GM23338 (cell line): ENCODE measurements around the gene MYO5C. TPM values are rescaled to one million over a fixed set of nuclear protein-coding genes. Genes with fewer than 3 reads are reported as not detected.

Experiments used
- ATAC-seq: fragments of 200-7000 bp; cut with Tn5 transposase; 3 replicates; pipeline ENCODE4 v1.9.1; 2020
- DNase-seq: peaks from one replicate; pipeline ENCODE4 v3.0.0-alpha.2; 2015; ENCODE audit warnings: low spot score
- H2AFZ ChIP-seq: fragments of 200-600 bp; sonication (generic); 2 replicates; pipeline ENCODE4 v1.8.0; 2016; ENCODE audit warnings: antibody characterized with exemption, mild to moderate bottlenecking, moderate library complexity
- H3F3A ChIP-seq: fragments of 200-600 bp; sonication (generic); replicated peaks from 2 replicates; pipeline ENCODE4 v1.8.0; 2017; ENCODE audit warnings: antibody characterized with exemption, mixed run types, low read depth
- H3K27ac ChIP-seq: fragments of 200-600 bp; sonication (generic); 2 replicates; pipeline ENCODE4 v1.6.1; 2016; ENCODE audit warnings: low read depth
- H3K27me3 ChIP-seq: fragments of 200-600 bp; sonication (generic); 2 replicates; pipeline ENCODE4 v1.8.0; 2016; ENCODE audit warnings: mild to moderate bottlenecking, mixed run types, moderate library complexity; ENCODE audit not compliant: insufficient read depth
- H3K36me3 ChIP-seq: fragments of 200-600 bp; sonication (generic); 2 replicates; pipeline ENCODE4 v1.8.0; 2016; ENCODE audit warnings: mild to moderate bottlenecking; ENCODE audit not compliant: insufficient read depth
- H3K4me1 ChIP-seq: fragments of 200-600 bp; sonication (generic); 2 replicates; pipeline ENCODE4 v1.8.0; 2016; ENCODE audit warnings: mild to moderate bottlenecking, moderate library complexity; ENCODE audit not compliant: insufficient read depth
- H3K4me2 ChIP-seq: fragments of 200-600 bp; sonication (generic); 2 replicates; pipeline ENCODE4 v1.7.1; 2017; ENCODE audit warnings: mixed run types
- H3K4me3 ChIP-seq: fragments of 200-600 bp; sonication (generic); 2 replicates; pipeline ENCODE4 v1.6.1; 2016; ENCODE audit warnings: mixed run types
- H3K79me2 ChIP-seq: fragments of 200-600 bp; sonication (generic); replicated peaks from 2 replicates; pipeline ENCODE4 v1.8.0; 2017; ENCODE audit warnings: mild to moderate bottlenecking; ENCODE audit not compliant: insufficient read depth
- H3K9me2 ChIP-seq: fragments of 200-600 bp; sonication (generic); 2 replicates; pipeline ENCODE4 v1.8.0; 2017; ENCODE audit not compliant: insufficient read depth
- H4K20me1 ChIP-seq: fragments of 200-600 bp; sonication (generic); replicated peaks from 2 replicates; pipeline ENCODE4 v1.8.0; 2017; ENCODE audit warnings: mild to moderate bottlenecking; ENCODE audit not compliant: insufficient read depth
- H3K27ac Mint-ChIP-seq: 2 replicates; pipeline ENCODE4 v1.8.0; 2020; ENCODE audit warnings: inconsistent platforms, mild to moderate bottlenecking, moderate library complexity, mixed read lengths
- H3K27me3 Mint-ChIP-seq: 3 replicates; pipeline ENCODE4 v1.8.0; 2022; ENCODE audit warnings: low read depth, mild to moderate bottlenecking, moderate library complexity, mixed read lengths, inconsistent platforms; ENCODE audit not compliant: insufficient read depth, poor library complexity
- H3K36me3 Mint-ChIP-seq: 3 replicates; pipeline ENCODE4 v1.8.0; 2021; ENCODE audit warnings: low read depth, mild to moderate bottlenecking, inconsistent platforms, moderate library complexity, mixed read lengths
- H3K4me1 Mint-ChIP-seq: 3 replicates; pipeline ENCODE4 v1.8.0; 2020; ENCODE audit warnings: mild to moderate bottlenecking, inconsistent platforms, mixed read lengths
- H3K4me3 Mint-ChIP-seq: 3 replicates; pipeline ENCODE4 v1.8.0; 2021; ENCODE audit warnings: moderate library complexity, mild to moderate bottlenecking, inconsistent platforms, mixed read lengths
- H3K9me3 Mint-ChIP-seq: 3 replicates; pipeline ENCODE4 v1.8.0; 2020; ENCODE audit warnings: moderate library complexity, mild to moderate bottlenecking, inconsistent platforms, mixed read lengths
- CREB1 ChIP-seq: fragments of 250-450 bp; sonication (Bioruptor Pico); IDR thresholded peaks from 2 replicates; pipeline ENCODE4 v1.5.0; 2020; ENCODE audit warnings: low read depth, mild to moderate bottlenecking, moderate library complexity
- CTCF ChIP-seq, 2 experiments: fragments of 200-600 bp in 1 of 2; sonication (generic) in 1 of 2; conservative IDR thresholded peaks; 2 replicates each; pipeline versions ENCODE4 v1.5.1 to v1.6.1; 2016 to 2017; ENCODE audit warnings: antibody characterized with exemption in 2 of 2, low read depth in 2 of 2, mild to moderate bottlenecking in 2 of 2, moderate library complexity in 1 of 2
- ETS1 ChIP-seq: IDR thresholded peaks from 2 replicates; pipeline ENCODE4 v1.6.1; 2016; ENCODE audit warnings: antibody characterized with exemption
- EZH2 ChIP-seq: fragments of 200-600 bp; sonication (generic); IDR thresholded peaks from one replicate; pipeline ENCODE4 v1.8.0; 2017; ENCODE audit warnings: antibody characterized with exemption, mild to moderate bottlenecking, low read depth; ENCODE audit not compliant: unreplicated experiment
- EZH2phosphoT487 ChIP-seq: fragments of 200-600 bp; sonication (generic); IDR thresholded peaks from one replicate; pipeline ENCODE4 v1.8.1; 2018; ENCODE audit warnings: antibody characterized with exemption; ENCODE audit not compliant: unreplicated experiment
- JUNB ChIP-seq: IDR thresholded peaks from one replicate; pipeline ENCODE4 v1.6.1; 2016; ENCODE audit warnings: antibody characterized with exemption; ENCODE audit not compliant: unreplicated experiment
- NANOG ChIP-seq: IDR thresholded peaks from 2 replicates; pipeline ENCODE4 v1.6.1; 2016; ENCODE audit warnings: antibody characterized with exemption, borderline replicate concordance
- POLR2AphosphoS5 ChIP-seq: IDR thresholded peaks from 2 replicates; pipeline ENCODE4 v1.6.1; 2016; ENCODE audit warnings: antibody characterized with exemption, low read depth
- REST ChIP-seq: IDR thresholded peaks from one replicate; pipeline ENCODE4 v1.6.1; 2018; ENCODE audit warnings: antibody characterized with exemption; ENCODE audit not compliant: unreplicated experiment
- STAT1 ChIP-seq: IDR thresholded peaks from one replicate; pipeline ENCODE4 v1.6.1; 2016; ENCODE audit warnings: antibody characterized with exemption; ENCODE audit not compliant: unreplicated experiment
- ZNF114 ChIP-seq: fragments of 250-450 bp; sonication (Bioruptor Pico); IDR thresholded peaks from 2 replicates; pipeline ENCODE4 v1.5.0; 2020; ENCODE audit warnings: mild to moderate bottlenecking, moderate library complexity
- ZNF331 ChIP-seq: fragments of 250-450 bp; sonication (Bioruptor Pico); IDR thresholded peaks from 2 replicates; pipeline ENCODE4 v1.5.0; 2020; ENCODE audit warnings: low read depth, mild to moderate bottlenecking, moderate library complexity
- ZNF462 ChIP-seq: fragments of 250-450 bp; sonication (Bioruptor Pico); IDR thresholded peaks from 2 replicates; pipeline ENCODE4 v1.5.0; 2020; ENCODE audit warnings: mild to moderate bottlenecking, moderate library complexity
- polyA plus RNA-seq: library from polyadenylated mRNA; unstranded; fragments of >200 nt; fragmentation: Nextera tagmentation; extraction: Ambion mirVana; gene quantifications from 2 replicates; pipeline ENCODE4 v1.2.1, GENCODE V29; 2016
- total RNA-seq: library from RNA; depleted of rRNA; stranded (reverse); fragments of >200 nt; shearing (Covaris generic); gene quantifications from 2 replicates; pipeline ENCODE4 v1.2.3, GENCODE V29; 2014

MYO5C gene
- total and polyA plus RNA-seq, 2 experiments from 2014 or later: 7.9 to 28.8 TPM

- H3K27me3 Mint-ChIP-seq: peaks cover 3% of the 10 kb centered on the region
- no peaks in the 10 kb centered on the region for H3K27me3 ChIP-seq
- peaks cover 7% of the 10 kb centered on the region for H3K4me1 Mint-ChIP-seq
- no peaks in the 10 kb centered on the region for H4K20me1 ChIP-seq
- no peaks in the 10 kb centered on the region; the same call in 2 of the 3 replicates for H3K36me3 Mint-ChIP-seq
- ATAC-seq (no peak), DNase-seq (no peak)
- TF ChIP-seq ZNF114 (CRISPR knock-in tag) (no peak), EZH2phosphoT487 (no peak), STAT1 (no peak), POLR2AphosphoS5 (no peak), NANOG (no peak), REST (no peak), EZH2 (no peak), ZNF331 (CRISPR knock-in tag) (no peak), CTCF (conservative IDR thresholded peaks at IDR 0.05; ENCODE audit: low read depth in 2 of 2) (no peak), ETS1 (no peak), CREB1 (no peak), ZNF462 (no peak), JUNB (no peak)
- no peak overlapping the region for H3K27ac ChIP-seq
- H3K79me2 ChIP-seq: no peaks in the 10 kb centered on the region
- H3F3A ChIP-seq: no peaks in the 10 kb centered on the region
- no peaks in the 10 kb centered on the region for H3K36me3 ChIP-seq
- H3K4me3 Mint-ChIP-seq: no peak overlapping the region
- no peak overlapping the region for H3K4me3 ChIP-seq
- no peak overlapping the region for H3K4me2 ChIP-seq
- H3K9me2 ChIP-seq: peaks cover 9% of the 10 kb centered on the region; the same call in 1 of the 2 replicates
- H3K4me1 ChIP-seq: peaks cover 9% of the 10 kb centered on the region
- H2AFZ ChIP-seq: no peak overlapping the region
- no peaks in the 10 kb centered on the region for H3K9me3 Mint-ChIP-seq
- H3K27ac Mint-ChIP-seq: no peak overlapping the region
These were observed 10.7 kb upstream of the MYO5C start for GRCh38 chr15:52306270-52306669.
